Neural progenitor cell (in vitro differentiated cells): Measurements from ENCODE around the gene SLAMF9.

ENCODE experiments used
- CTCF ChIP-seq: fragments of 200-600 bp; sonication (generic); IDR thresholded peaks from 2 replicates; pipeline ENCODE4 v1.5.1; 2017; ENCODE audit warnings: antibody characterized with exemption, mild to moderate bottlenecking
- EZH2 ChIP-seq: fragments of 200-600 bp; sonication (generic); IDR thresholded peaks from 2 replicates; pipeline ENCODE4 v1.6.1; 2017; ENCODE audit warnings: antibody characterized with exemption, mild to moderate bottlenecking, moderate library complexity
- EZH2phosphoT487 ChIP-seq: fragments of 200-600 bp; sonication (generic); IDR thresholded peaks from 2 replicates; pipeline ENCODE4 v1.6.1; 2017; ENCODE audit warnings: antibody characterized with exemption

GRCh38 chr1:159953536-159954515, at the start of gene SLAMF9:
- TF ChIP-seq CTCF, result no peak
- TF ChIP-seq EZH2, result no peak
- TF ChIP-seq EZH2phosphoT487, result no peak
